ENCODE results near the gene GRK2. TPM values are rescaled to one million over a fixed set of nuclear protein-coding genes. Genes with fewer than 3 reads are reported as not detected.

Gene GRK2
- total and polyA plus RNA-seq, 3 donors from 2014 or later: 45.6 to 87.6 (median 64.3) TPM

GRCh38 chr11:67312187-67313021, 46.1 kb downstream of the GRK2 start:
- WGBS, 2 donors: 79 to 80% methylated on average over 15 to 22 of the region's 22 CpGs
- peaks cover 4% of the 10 kb centered on the region for H3K4me1 ChIP-seq
- TF ChIP-seq CTCF (IDR thresholded peaks at IDR 0.05): no peak
- TF ChIP-seq POLR2A (IDR thresholded peaks at IDR 0.05): no peak
- intact Hi-C loops (cut with DNase I; ENCODE audit: low total_unique reads): no loop called here
- DNase-seq: peak; percentile 37
- no peak overlapping the region for H3K4me3 ChIP-seq
- H3K27me3 ChIP-seq: no peaks in the 10 kb centered on the region
- H3K9me3 ChIP-seq: no peaks in the 10 kb centered on the region
- H3K36me3 ChIP-seq (ENCODE audit: low read depth, missing control alignments): no peaks in the 10 kb centered on the region
- no peak overlapping the region for H3K27ac ChIP-seq

DNA sequence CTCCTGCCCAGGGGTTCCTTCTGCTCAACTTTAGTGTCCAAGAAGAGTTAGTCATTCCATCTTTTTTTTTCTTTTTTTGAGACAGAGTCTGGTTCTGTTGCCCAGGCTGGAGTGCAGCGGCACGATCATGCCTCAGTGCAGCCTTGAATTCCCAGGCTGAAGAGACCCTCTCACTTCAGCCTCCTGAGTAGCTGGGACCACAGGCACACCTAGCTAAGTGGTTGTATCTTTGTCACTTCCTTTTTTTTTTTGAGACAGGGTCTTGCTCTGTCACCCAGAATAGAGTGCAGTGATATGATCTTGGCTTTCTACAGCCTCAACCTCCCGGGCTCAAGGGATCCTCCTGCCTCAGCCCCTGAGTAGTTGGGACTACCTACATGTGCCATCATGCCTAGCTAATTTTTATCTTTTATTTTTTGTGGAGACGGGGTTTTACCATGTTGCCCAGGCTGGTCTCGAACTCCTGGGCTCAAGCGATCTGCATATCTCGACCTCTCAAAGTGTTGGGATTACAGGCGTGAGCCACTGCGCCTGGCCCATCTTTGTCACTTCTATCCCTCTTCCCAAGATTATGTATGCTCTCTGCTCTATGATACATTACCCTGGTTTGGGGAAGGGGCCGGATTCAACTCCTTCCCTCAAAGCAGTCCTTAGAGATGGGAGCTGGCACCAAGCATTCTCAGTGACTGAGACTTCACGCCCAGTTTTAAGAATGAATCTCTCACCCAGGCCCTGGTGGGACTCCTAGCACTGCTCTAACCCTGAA, 47.0 kb downstream of the GRK2 start:
- no peaks in the 10 kb centered on the region for H3K9me3 ChIP-seq
- 85 to 91% methylated on average over 11 of the region's 11 CpGs for WGBS, 2 donors
- peak; percentile 13 for DNase-seq

DNA sequence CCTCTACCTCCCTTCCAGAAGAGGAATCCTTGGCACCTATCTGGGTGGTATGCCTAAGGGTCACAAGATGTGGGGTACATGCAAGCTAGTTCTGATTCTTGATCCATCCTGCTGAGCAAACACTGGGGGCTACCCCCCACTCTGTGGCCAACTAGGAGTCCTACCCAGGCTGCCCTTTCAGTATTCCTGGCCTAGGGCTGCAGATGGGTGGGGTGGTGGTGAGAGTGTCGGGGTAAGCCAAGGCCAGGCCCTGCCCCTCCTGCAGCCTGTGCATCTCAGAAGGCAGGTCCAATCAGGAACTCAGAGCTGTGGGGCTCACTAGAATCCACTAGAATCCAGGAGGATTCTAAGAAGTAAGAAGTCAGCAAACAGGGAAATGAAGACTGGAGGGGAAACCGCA, 47.9 kb downstream of the GRK2 start:
- no peaks in the 10 kb centered on the region for H3K9me3 ChIP-seq
- intact Hi-C loops (cut with DNase I; ENCODE audit: low total_unique reads): no loop called here
- peak; percentile 40 for DNase-seq
- no peaks in the 10 kb centered on the region for H3K36me3 ChIP-seq (ENCODE audit: low read depth, missing control alignments)
- peak overlapping the region; percentile 24 to 32 for H3K27ac ChIP-seq
- H3K4me3 ChIP-seq: no peak overlapping the region
- TF ChIP-seq CTCF (IDR thresholded peaks at IDR 0.05) (no peak), POLR2A (IDR thresholded peaks at IDR 0.05) (no peak)
- H3K4me1 ChIP-seq: peaks cover 4% of the 10 kb centered on the region
- H3K27me3 ChIP-seq: no peaks in the 10 kb centered on the region
- 80 to 86% methylated on average over 2 of the region's 2 CpGs for WGBS, 2 donors

More for the DNA sequence above, 47.0 kb downstream of the GRK2 start:
- TF ChIP-seq POLR2A (IDR thresholded peaks at IDR 0.05): no peak
- TF ChIP-seq CTCF (IDR thresholded peaks at IDR 0.05): no peak
- intact Hi-C loops (cut with DNase I; ENCODE audit: low total_unique reads): no loop called here
- no peak overlapping the region for H3K27ac ChIP-seq
- H3K4me3 ChIP-seq: no peak overlapping the region
- peaks cover 4% of the 10 kb centered on the region for H3K4me1 ChIP-seq
- no peaks in the 10 kb centered on the region for H3K27me3 ChIP-seq
- H3K36me3 ChIP-seq (ENCODE audit: low read depth, missing control alignments): no peaks in the 10 kb centered on the region

GRCh38 chr11:67315325-67315909, 49.1 kb downstream of the GRK2 start:
- 82 to 88% methylated on average over 9 of the region's 9 CpGs for WGBS, 2 donors
- intact Hi-C loops (cut with DNase I; ENCODE audit: low total_unique reads): no loop called here
- Histone ChIP-seq H3K4me1 (peaks cover 4% of the 10 kb centered on the region), H3K36me3 (ENCODE audit: low read depth, missing control alignments) (no peaks in the 10 kb centered on the region), H3K9me3 (no peaks in the 10 kb centered on the region), H3K27ac (no peak overlapping the region), H3K27me3 (no peaks in the 10 kb centered on the region), H3K4me3 (no peak overlapping the region)
- TF ChIP-seq CTCF (IDR thresholded peaks at IDR 0.05) (no peak), POLR2A (IDR thresholded peaks at IDR 0.05) (no peak)
- DNase-seq: peak; percentile 8

All from testis (tissue), 3 donors.